DND-41 (cell line): ENCODE data around the gene MMS22L.

ENCODE experiments used
- ATAC-seq: fragments of 200-7000 bp; cut with Tn5 transposase; 3 replicates; pipeline ENCODE4 v1.9.1; 2021; ENCODE audit warnings: low read depth; ENCODE audit not compliant: insufficient read depth
- DNase-seq: peaks from one replicate; pipeline ENCODE4 v3.0.0-alpha.2; 2020
- H2AFZ ChIP-seq: 2 replicates; pipeline ENCODE4 v1.6.0; 2012; ENCODE audit warnings: low read depth, low read length
- H3K27ac ChIP-seq: 2 replicates; pipeline ENCODE4 v1.5.1; 2012; ENCODE audit warnings: low read length, inconsistent platforms
- H3K27me3 ChIP-seq: fragments of 200-600 bp; sonication (generic); 2 replicates; pipeline ENCODE4 v1.6.0; 2012; ENCODE audit warnings: low read length, mild to moderate bottlenecking, inconsistent platforms; ENCODE audit not compliant: insufficient read depth, poor library complexity
- H3K36me3 ChIP-seq: 2 replicates; pipeline ENCODE4 v1.5.1; 2012; ENCODE audit warnings: low read length, inconsistent platforms; ENCODE audit not compliant: insufficient read depth
- H3K4me1 ChIP-seq: 2 replicates; pipeline ENCODE4 v1.5.1; 2012; ENCODE audit warnings: mild to moderate bottlenecking, low read length; ENCODE audit not compliant: insufficient read depth
- H3K4me2 ChIP-seq: 2 replicates; pipeline ENCODE4 v1.6.0; 2012; ENCODE audit warnings: mild to moderate bottlenecking, moderate library complexity, low read length, inconsistent platforms; ENCODE audit not compliant: insufficient read depth
- H3K4me3 ChIP-seq, 2 experiments: fragments of 200-600 bp in 1 of 2; shearing (Covaris generic) in 1 of 2; 2 replicates each; pipeline ENCODE4 v1.5.1; 2012 to 2016; ENCODE audit warnings: inconsistent platforms in 2 of 2, low read length in 2 of 2, mild to moderate bottlenecking in 2 of 2, low read depth in 1 of 2, moderate library complexity in 1 of 2
- H3K79me2 ChIP-seq: 2 replicates; pipeline ENCODE4 v1.6.0; 2012; ENCODE audit warnings: low read length, inconsistent platforms; ENCODE audit not compliant: insufficient read depth
- H3K9ac ChIP-seq: 2 replicates; pipeline ENCODE4 v1.6.0; 2012; ENCODE audit warnings: low read depth, mild to moderate bottlenecking, inconsistent platforms, low read length, moderate library complexity
- H3K9me3 ChIP-seq: 2 replicates; pipeline ENCODE4 v1.5.1; 2012; ENCODE audit warnings: low read length, moderate library complexity, mild to moderate bottlenecking, inconsistent platforms; ENCODE audit not compliant: insufficient read depth, severe bottlenecking
- H4K20me1 ChIP-seq: 2 replicates; pipeline ENCODE4 v1.6.0; 2012; ENCODE audit warnings: low read length; ENCODE audit not compliant: insufficient read depth
- CTCF ChIP-seq: IDR thresholded peaks from 2 replicates; pipeline ENCODE4 v1.5.1; 2012; ENCODE audit warnings: borderline replicate concordance, low read length, moderate library complexity, mild to moderate bottlenecking; ENCODE audit not compliant: poor library complexity, severe bottlenecking; ENCODE audit errors: extremely low read depth
- EZH2 ChIP-seq: IDR thresholded peaks from 3 replicates; pipeline ENCODE4 v1.6.1; 2012; ENCODE audit warnings: borderline replicate concordance, low read depth, mild to moderate bottlenecking, moderate library complexity, low read length, inconsistent platforms; ENCODE audit not compliant: severe bottlenecking

MMS22L gene

GRCh38 chr6:97097068-97098047 is 185.7 kb downstream of the MMS22L start:
- H3K4me3 ChIP-seq, result no peak overlapping the region
- H3K79me2 ChIP-seq, result no peaks in the 10 kb centered on the region
- H3K36me3 ChIP-seq, result no peaks in the 10 kb centered on the region
- no peak for ATAC-seq
- no peak overlapping the region for H3K27ac ChIP-seq
- TF ChIP-seq CTCF (no peak), EZH2 (no peak)
- H3K9ac ChIP-seq, result no peak overlapping the region
- no peak overlapping the region for H2AFZ ChIP-seq
- no peaks in the 10 kb centered on the region for H4K20me1 ChIP-seq
- H3K9me3 ChIP-seq, result no peaks in the 10 kb centered on the region
- DNase-seq, result no peak
- no peaks in the 10 kb centered on the region for H3K27me3 ChIP-seq
- no peak overlapping the region for H3K4me2 ChIP-seq
- H3K4me1 ChIP-seq, result no peaks in the 10 kb centered on the region

- H3K27ac ChIP-seq, result no peak overlapping the region
- no peak overlapping the region for H3K9ac ChIP-seq
- no peaks in the 10 kb centered on the region for H4K20me1 ChIP-seq
- H3K36me3 ChIP-seq, result no peaks in the 10 kb centered on the region
- no peak for ATAC-seq
- H2AFZ ChIP-seq, result no peak overlapping the region
- no peaks in the 10 kb centered on the region for H3K4me1 ChIP-seq
- no peaks in the 10 kb centered on the region for H3K9me3 ChIP-seq
- no peak for TF ChIP-seq EZH2
- TF ChIP-seq CTCF, result no peak
- DNase-seq, result no peak
- H3K27me3 ChIP-seq, result no peaks in the 10 kb centered on the region
- H3K4me3 ChIP-seq, result no peak overlapping the region
- no peaks in the 10 kb centered on the region for H3K79me2 ChIP-seq
- no peak overlapping the region for H3K4me2 ChIP-seq
Measured at GRCh38 chr6:97095311-97095850, 187.6 kb downstream of the MMS22L start.

GRCh38 chr6:97094376-97094775 is 188.6 kb downstream of the MMS22L start:
- DNase-seq (no peak), ATAC-seq (no peak)
- Histone ChIP-seq H3K27me3 (peaks cover 5% of the 10 kb centered on the region), H3K9me3 (no peaks in the 10 kb centered on the region), H3K27ac (no peak overlapping the region), H4K20me1 (no peaks in the 10 kb centered on the region), H3K4me1 (no peaks in the 10 kb centered on the region), H2AFZ (no peak overlapping the region), H3K4me3 (no peak overlapping the region), H3K36me3 (no peaks in the 10 kb centered on the region), H3K9ac (no peak overlapping the region), H3K4me2 (no peak overlapping the region), H3K79me2 (no peaks in the 10 kb centered on the region)
- TF ChIP-seq CTCF, result no peak
- no peak for TF ChIP-seq EZH2
